Left forelimb (tissue), 1 donor: ENCODE results near the gene XAB2.

Experiments
- DNase-seq: peaks from one replicate; pipeline ENCODE4 v3.0.0-alpha.2; 2018; ENCODE audit warnings: low spot score

Gene XAB2

GRCh38 chr19:7629347-7630054 lies at the start of gene XAB2, which contains the start of gene PET100:
Gene XAB2, minus strand, starts transcription at chr19:7629545. Its CDS starts 18 bp downstream, at chr19:7629527.
Gene PET100, plus strand, starts transcription at chr19:7629793. Its CDS starts 41 bp downstream, at chr19:7629834.
- DNase-seq: peak; percentile 97

- DNase-seq: no peak
Measured at GRCh38 chr19:7677669-7678311, 48.4 kb upstream of the XAB2 start.

- no peak for DNase-seq
Measured at GRCh38 chr19:7676854-7677253, 47.5 kb upstream of the XAB2 start, which contains the start of gene MCEMP1. Gene MCEMP1, plus strand, starts transcription at chr19:7677090. Its CDS starts 31 bp downstream, at chr19:7677121.

- no peak for DNase-seq
Measured at GRCh38 chr19:7676376-7676775, 47.0 kb upstream of the XAB2 start.

GRCh38 chr19:7674010-7675005 lies 45.0 kb upstream of the XAB2 start:
- no peak for DNase-seq

GRCh38 chr19:7672522-7672921 lies 43.2 kb upstream of the XAB2 start:
- no peak for DNase-seq

- no peak for DNase-seq
Measured at GRCh38 chr19:7670790-7671189, 41.4 kb upstream of the XAB2 start.

- no peak for DNase-seq
Measured at GRCh38 chr19:7670150-7670783, 40.9 kb upstream of the XAB2 start.

- DNase-seq: no peak
Measured at GRCh38 chr19:7669641-7670040, 40.3 kb upstream of the XAB2 start.

GRCh38 chr19:7668842-7669241 lies 39.5 kb upstream of the XAB2 start, which contains the start of gene RETN:
Gene RETN, plus strand, starts transcription at chr19:7669049. Its CDS starts 278 bp downstream, at chr19:7669327.
- no peak for DNase-seq

- DNase-seq: no peak
Measured at GRCh38 chr19:7665076-7665475, 35.7 kb upstream of the XAB2 start.

- DNase-seq: no peak
Measured at GRCh38 chr19:7663706-7664105, 34.4 kb upstream of the XAB2 start.

- DNase-seq: no peak
Measured at GRCh38 chr19:7662657-7663056, 33.3 kb upstream of the XAB2 start.

GRCh38 chr19:7661744-7662538 lies 32.6 kb upstream of the XAB2 start:
- DNase-seq: no peak

- no peak for DNase-seq
Measured at GRCh38 chr19:7658219-7658686, 28.9 kb upstream of the XAB2 start.

GRCh38 chr19:7657131-7657751 lies 27.9 kb upstream of the XAB2 start:
- DNase-seq: no peak

GRCh38 chr19:7655581-7655980 lies 26.2 kb upstream of the XAB2 start:
- DNase-seq: no peak

- no peak for DNase-seq
Measured at GRCh38 chr19:7654401-7654800, 25.1 kb upstream of the XAB2 start.

- DNase-seq: peak; percentile 88
Measured at GRCh38 chr19:7652061-7652641, 22.8 kb upstream of the XAB2 start.

GRCh38 chr19:7650148-7650547 lies 20.8 kb upstream of the XAB2 start:
- no peak for DNase-seq
